Measurements from ENCODE around the gene CXXC5.

DNA sequence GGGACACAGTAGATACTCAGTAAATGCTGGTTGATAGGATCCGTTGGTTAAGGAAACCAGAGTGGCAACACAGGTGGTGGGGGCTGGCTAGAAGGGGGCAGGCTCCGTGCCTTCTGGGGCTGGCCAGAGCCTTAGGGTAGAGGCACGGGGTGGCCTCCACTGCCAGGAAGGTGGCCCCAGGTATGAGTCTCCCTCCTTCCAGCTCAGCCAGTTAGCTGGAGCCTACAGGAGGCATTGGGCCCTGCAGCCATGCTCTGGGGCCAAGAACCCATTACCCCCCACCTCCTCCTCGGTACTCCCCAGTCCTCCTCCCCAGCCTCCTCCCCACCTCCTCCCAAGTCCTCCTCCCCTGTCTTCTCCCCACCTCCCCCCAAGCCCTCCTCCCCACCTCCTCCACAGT lies 27.7 kb downstream of the CXXC5 start:
- TF ChIP-seq, protein P1, sequence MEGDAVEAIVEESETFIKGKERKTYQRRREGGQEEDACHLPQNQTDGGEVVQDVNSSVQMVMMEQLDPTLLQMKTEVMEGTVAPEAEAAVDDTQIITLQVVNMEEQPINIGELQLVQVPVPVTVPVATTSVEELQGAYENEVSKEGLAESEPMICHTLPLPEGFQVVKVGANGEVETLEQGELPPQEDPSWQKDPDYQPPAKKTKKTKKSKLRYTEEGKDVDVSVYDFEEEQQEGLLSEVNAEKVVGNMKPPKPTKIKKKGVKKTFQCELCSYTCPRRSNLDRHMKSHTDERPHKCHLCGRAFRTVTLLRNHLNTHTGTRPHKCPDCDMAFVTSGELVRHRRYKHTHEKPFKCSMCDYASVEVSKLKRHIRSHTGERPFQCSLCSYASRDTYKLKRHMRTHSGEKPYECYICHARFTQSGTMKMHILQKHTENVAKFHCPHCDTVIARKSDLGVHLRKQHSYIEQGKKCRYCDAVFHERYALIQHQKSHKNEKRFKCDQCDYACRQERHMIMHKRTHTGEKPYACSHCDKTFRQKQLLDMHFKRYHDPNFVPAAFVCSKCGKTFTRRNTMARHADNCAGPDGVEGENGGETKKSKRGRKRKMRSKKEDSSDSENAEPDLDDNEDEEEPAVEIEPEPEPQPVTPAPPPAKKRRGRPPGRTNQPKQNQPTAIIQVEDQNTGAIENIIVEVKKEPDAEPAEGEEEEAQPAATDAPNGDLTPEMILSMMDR (conservative IDR thresholded peaks at IDR 0.05; ENCODE audit: low read depth, low read length), result no peak
- TF ChIP-seq RAD21 (IDR thresholded peaks at IDR 0.05; ENCODE audit: low read length), result no peak
- no peak for TF ChIP-seq POLR2A (IDR thresholded peaks at IDR 0.05; ENCODE audit: low read depth, low read length)
- TF ChIP-seq SMC3 (IDR thresholded peaks at IDR 0.05; ENCODE audit: low read depth, low read length), result no peak
- no peak for TF ChIP-seq MXI1 (IDR thresholded peaks at IDR 0.05; ENCODE audit: borderline replicate concordance, low read depth, low read length)

Data from IMR-90 (cell line).